ENCODE data around the gene NRN1L.

NRN1L gene

DNA sequence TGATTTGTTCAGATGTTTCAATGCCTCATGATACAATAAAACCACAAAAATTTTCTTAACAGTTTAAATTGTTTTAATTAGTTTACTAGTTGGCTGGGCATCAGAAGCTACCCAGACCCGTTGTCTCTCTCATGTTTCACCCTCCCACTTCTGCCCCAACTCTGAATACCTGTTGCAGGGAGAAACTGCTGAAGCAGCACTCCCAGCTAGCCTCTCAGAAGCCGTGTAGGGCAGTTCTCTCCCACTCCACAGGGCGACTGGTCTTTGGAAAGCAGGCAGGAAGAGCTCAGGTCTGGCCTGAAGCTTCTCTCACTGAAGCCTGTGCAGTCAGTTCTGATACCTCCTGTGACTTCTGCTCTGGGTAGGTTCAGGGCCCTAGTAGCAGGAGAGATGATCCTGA lies 13.4 kb upstream of the NRN1L start:
- TF ChIP-seq GATA1 (IDR thresholded peaks at IDR 0.05; ENCODE audit: low read depth, low read length) = no peak
- no peak for TF ChIP-seq POLR2A (IDR thresholded peaks at IDR 0.05; ENCODE audit: low read length)
- no peak for DNase-seq

DNA sequence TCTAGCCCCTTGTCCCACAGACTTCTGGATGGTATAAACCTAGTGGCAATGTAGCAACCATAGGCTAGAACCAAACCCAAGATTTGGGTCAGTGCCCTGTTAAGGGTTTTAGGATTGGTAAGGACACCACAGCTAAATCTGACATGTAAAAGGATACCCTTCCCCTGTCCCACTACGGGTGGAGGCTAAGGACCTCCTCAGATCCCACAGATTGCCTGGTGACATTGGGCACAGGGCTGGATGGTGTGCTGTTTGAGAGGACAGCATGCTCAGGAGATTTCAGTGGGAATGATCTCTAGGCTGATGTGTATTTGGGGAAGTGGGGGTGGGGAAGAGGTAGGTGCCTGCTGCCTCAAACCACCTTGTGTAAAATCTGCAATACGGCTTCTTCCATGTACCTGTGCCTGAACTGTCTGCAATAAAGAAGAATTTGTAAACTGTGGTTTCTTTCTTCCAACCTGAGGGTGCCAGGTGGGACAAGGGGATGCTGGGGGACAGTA lies 12.5 kb upstream of the NRN1L start:
- TF ChIP-seq POLR2A (IDR thresholded peaks at IDR 0.05; ENCODE audit: low read length) (no peak), GATA1 (IDR thresholded peaks at IDR 0.05; ENCODE audit: low read depth, low read length) (no peak)
- DNase-seq = no peak

DNA sequence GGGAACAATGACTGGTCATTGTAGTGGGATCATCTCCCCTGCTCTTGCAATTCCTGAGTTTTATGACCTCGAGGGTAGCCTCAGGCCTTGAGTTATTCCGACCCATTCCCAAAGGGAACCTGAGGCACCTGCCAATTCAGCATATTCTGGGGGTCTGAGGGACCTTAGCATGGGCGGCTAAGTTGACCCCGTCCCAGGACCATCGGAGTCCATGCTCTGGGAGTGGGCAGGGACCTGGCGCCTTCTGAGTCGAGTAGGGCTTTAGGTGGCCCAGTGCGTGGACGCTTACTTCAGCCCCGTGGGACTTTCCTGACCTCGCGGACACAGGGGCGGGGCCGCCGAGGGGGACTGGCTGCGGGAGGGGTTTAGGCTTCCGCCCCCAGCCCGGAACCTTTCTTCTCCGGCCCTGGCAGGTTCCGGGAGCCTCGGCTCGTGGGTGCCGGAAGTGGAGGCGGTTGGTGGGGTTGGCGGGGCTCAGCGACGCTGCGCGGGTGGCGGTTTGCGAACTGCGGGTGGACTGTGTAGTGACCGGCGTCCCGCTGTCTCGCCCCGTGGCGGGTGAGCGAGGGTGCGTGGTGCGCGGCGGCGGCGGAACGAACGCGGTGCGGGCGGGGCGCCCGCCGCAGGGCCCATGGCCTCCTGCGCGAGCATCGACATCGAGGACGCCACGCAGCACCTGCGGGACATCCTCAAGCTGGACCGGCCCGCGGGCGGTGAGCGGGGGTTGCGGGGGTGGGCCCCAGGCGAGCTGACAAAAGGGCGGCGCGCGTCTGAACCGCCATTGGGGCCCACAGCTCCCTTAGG lies 11.9 kb upstream of the NRN1L start, which contains the start of gene EDC4:
Gene EDC4, plus strand, starts transcription at position 422 of the 804 bp plus-strand sequence. Its CDS starts 210 bp downstream, at position 632.
- peak; percentile 87 to 89 for DNase-seq
- TF ChIP-seq GATA1 (IDR thresholded peaks at IDR 0.05; ENCODE audit: low read depth, low read length) (no peak), POLR2A (IDR thresholded peaks at IDR 0.05; ENCODE audit: low read length) (peak; percentile 62)

DNA sequence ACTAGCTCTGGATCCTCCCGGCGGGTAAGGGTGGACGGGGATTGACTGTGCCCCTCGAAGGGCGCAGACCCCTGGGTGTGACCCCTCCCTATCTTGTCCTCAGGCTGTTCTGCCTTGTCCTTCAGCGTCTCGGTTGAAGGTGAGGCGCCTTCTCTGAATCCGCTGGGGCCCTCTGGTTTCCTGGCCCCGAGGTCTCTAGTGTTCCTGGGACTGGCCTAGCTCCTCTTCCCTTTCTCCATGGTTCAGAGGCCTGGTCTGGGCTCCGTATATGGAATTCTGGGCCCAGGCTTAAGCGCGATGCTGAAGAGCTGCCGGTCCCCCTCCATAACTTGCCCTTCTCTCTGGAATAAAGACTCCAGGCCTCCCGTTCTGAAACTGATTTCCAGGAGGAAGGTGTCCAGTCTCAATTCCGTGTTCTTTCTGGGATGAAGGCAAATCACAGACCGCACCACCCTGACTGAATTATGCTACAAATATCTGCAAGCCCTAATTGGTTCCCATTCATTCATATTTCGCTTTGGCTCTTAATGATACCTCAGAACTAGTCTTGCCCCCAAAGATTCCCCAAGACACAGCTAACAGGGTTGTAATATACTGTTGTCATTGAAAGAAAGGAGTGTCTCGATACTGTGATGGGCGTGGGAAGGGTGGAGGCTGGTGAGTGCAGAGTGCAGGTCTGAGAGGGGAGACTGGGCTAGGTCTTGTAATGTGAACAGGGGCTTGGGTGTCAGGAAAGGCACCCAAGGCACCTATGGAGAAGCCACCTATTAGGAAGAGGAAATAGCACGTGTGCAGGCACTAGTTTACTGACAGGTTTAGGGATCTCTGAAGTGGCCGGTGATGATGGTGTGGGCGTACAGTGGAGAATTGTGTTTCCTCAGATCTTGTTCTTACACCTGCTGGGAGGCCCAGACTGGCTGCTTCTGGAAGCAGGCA lies 11.0 kb upstream of the NRN1L start:
- peak; percentile 36 to 43 for DNase-seq
- TF ChIP-seq GATA1 (IDR thresholded peaks at IDR 0.05; ENCODE audit: low read depth, low read length) (no peak), POLR2A (IDR thresholded peaks at IDR 0.05; ENCODE audit: low read length) (no peak)

DNA sequence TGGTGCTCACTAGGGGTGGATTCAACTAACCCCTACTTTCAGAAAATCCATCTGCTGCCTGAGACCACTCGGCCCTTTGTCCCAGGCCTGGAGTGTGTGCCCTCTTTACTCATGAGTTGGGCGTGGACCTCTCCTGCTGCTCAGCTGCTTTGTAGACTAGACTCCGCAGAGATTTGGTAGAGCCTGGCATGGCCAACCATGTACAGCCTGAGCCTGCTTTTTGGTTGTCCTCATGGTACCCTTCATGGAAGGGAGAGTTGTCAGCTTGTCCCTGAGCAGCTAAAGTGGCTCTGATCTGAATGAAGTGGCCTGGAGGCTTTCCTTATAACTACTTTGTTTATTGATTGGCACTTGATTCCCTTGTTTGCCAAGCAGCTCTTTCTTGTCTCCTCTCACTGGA lies 10.3 kb upstream of the NRN1L start:
- TF ChIP-seq POLR2A (IDR thresholded peaks at IDR 0.05; ENCODE audit: low read length) (no peak), GATA1 (IDR thresholded peaks at IDR 0.05; ENCODE audit: low read depth, low read length) (no peak)
- no peak for DNase-seq

DNA sequence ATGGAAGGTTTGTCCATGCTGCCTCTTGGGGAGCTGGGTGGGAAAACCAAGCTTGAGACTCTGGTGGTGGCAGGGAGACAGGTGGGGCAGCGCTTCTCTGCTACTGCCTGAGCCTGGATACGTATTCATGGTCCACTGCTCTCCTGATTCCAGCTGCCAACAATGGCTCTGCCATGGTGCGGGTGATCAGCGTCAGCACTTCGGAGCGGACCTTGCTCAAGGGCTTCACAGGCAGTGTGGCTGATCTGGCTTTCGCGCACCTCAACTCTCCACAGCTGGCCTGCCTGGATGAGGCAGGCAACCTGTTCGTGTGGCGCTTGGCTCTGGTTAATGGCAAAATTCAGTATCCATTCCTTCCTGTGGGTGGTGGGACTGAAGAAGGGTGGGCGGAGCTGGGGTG lies 7.6 kb upstream of the NRN1L start:
- TF ChIP-seq GATA1 (IDR thresholded peaks at IDR 0.05; ENCODE audit: low read depth, low read length) (no peak), POLR2A (IDR thresholded peaks at IDR 0.05; ENCODE audit: low read length) (no peak)
- no peak for DNase-seq

DNA sequence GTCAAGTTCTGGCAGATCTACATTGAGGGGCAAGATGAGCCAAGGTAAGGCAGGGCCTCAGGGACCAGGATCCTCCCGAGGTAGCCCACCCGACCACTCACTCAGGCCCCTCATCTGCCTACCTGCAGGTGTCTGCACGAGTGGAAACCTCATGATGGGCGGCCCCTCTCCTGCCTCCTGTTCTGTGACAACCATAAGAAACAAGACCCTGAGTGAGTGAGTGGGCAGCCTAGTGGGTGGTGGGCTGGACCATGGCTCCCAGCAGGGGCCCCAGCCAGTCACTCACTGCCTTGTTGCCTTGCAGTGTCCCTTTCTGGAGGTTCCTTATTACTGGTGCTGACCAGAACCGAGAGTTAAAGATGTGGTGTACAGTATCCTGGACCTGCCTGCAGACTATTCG lies 6.5 kb upstream of the NRN1L start:
- DNase-seq = no peak
- no peak for TF ChIP-seq GATA1 (IDR thresholded peaks at IDR 0.05; ENCODE audit: low read depth, low read length)
- TF ChIP-seq POLR2A (IDR thresholded peaks at IDR 0.05; ENCODE audit: low read length) = no peak

DNA sequence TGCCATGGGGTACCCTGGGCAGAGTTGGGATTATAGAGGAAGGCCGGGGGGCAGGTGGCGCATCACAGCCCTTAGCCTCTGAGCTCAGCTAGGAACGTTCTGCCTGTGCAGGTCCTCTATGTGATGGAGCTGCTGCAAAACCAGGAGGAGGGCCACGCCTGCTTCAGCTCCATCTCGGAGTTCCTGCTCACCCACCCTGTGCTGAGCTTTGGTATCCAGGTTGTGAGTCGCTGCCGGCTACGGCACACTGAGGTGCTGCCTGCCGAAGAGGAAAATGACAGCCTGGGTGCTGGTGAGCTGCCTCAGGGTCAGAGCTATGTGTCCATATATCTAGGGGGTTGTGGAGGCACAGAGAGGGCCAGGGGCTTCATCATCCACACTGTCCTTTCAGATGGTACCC lies 5.8 kb upstream of the NRN1L start:
- no peak for DNase-seq
- no peak for TF ChIP-seq POLR2A (IDR thresholded peaks at IDR 0.05; ENCODE audit: low read length)
- no peak for TF ChIP-seq GATA1 (IDR thresholded peaks at IDR 0.05; ENCODE audit: low read depth, low read length)

DNA sequence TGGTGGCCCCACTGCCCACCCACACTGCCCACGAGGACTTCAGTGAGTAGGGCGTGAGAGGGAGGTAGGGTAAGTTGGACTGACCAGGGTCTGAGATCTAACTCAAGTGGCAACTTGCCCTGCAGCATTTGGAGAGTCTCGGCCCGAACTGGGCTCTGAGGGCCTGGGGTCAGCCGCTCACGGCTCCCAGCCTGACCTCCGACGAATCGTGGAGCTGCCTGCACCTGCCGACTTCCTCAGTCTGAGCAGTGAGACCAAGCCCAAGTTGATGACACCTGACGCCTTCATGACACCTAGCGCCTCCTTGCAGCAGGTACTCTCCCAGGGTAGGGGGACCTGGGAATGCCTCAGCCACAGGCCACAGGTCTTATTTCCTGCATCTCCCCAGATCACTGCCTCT lies 5.2 kb upstream of the NRN1L start:
- no peak for DNase-seq
- TF ChIP-seq GATA1 (IDR thresholded peaks at IDR 0.05; ENCODE audit: low read depth, low read length) (no peak), POLR2A (IDR thresholded peaks at IDR 0.05; ENCODE audit: low read length) (no peak)

DNA sequence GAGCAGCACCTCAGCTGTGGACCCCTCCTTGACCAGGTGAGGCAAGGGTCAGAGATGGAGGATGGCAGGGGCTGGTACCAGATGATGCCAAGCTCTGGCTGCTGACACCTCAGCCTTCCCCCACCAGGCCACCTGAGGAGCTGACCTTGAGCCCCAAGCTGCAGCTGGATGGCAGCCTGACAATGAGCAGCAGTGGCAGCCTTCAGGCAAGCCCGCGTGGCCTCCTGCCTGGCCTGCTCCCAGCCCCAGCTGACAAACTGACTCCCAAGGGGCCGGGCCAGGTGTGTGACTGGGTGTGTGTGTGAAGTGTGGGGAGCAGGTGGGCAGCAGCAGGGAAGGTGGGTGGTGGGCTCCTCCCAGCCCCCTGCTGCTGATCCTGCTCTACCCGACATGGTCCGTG lies 4.7 kb upstream of the NRN1L start:
- TF ChIP-seq GATA1 (IDR thresholded peaks at IDR 0.05; ENCODE audit: low read depth, low read length) = no peak
- TF ChIP-seq POLR2A (IDR thresholded peaks at IDR 0.05; ENCODE audit: low read length) = no peak
- no peak for DNase-seq

DNA sequence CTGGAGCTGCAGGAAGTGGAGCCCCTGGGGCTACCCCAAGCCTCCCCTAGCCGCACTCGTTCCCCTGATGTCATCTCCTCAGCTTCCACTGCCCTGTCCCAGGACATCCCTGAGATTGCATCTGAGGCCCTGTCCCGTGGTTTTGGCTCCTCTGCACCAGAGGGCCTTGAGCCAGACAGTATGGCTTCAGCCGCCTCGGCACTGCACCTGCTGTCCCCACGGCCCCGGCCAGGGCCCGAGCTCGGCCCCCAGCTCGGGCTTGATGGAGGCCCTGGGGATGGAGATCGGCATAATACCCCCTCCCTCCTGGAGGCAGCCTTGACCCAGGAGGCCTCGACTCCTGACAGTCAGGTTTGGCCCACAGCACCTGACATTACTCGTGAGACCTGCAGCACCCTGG lies 4.1 kb upstream of the NRN1L start:
- DNase-seq = no peak

DNA sequence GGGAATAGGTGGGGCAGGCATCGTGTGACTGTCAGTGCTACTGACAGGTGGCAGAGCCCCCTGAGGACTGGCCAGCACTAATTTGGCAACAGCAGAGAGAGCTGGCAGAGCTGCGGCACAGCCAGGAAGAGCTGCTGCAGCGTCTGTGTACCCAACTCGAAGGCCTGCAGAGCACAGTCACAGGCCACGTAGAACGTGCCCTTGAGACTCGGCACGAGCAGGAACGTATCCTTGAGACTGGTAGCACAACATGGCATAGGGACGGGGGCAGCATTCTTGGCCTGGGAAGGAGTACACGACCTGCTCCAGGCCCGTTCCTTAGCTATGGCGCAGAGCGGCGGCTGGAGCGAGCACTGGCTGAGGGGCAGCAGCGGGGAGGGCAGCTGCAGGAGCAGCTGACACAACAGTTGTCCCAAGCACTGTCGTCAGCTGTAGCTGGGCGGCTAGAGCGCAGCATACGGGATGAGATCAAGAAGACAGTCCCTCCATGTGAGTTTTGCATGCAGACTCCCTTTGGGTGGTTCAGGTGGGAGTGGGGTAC lies 3.0 kb upstream of the NRN1L start:
- no peak for TF ChIP-seq GATA1 (IDR thresholded peaks at IDR 0.05; ENCODE audit: low read depth, low read length)
- no peak for TF ChIP-seq POLR2A (IDR thresholded peaks at IDR 0.05; ENCODE audit: low read length)
- no peak for DNase-seq

More for the DNA sequence above, 4.1 kb upstream of the NRN1L start:
- TF ChIP-seq POLR2A (IDR thresholded peaks at IDR 0.05; ENCODE audit: low read length) (no peak), GATA1 (IDR thresholded peaks at IDR 0.05; ENCODE audit: low read depth, low read length) (no peak)

DNA sequence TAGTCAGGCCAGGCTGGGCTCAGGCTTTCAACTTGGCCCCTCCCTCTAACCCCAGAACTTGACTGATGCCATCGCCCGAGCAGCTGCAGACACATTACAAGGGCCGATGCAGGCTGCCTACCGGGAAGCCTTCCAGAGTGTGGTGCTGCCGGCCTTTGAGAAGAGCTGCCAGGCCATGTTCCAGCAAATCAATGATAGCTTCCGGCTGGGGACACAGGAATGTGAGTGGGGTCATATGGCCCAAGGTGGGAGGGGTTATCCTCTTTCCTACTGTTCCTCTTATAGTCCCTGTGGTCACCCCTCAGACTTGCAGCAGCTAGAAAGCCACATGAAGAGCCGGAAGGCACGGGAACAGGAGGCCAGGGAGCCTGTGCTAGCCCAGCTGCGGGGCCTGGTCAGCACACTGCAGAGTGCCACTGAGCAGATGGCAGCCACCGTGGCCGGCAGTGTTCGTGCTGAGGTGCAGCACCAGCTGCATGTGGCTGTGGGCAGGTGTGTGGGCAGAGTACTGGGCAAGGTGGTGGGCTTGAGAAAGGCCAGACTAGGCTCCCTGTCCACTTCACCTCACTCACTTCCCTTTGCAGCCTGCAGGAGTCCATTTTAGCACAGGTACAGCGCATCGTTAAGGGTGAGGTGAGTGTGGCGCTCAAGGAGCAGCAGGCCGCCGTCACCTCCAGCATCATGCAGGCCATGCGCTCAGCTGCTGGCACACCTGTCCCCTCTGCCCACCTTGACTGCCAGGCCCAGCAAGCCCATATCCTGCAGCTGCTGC lies 2.1 kb upstream of the NRN1L start:
- no peak for DNase-seq

More for the DNA sequence above, 2.1 kb upstream of the NRN1L start:
- TF ChIP-seq POLR2A (IDR thresholded peaks at IDR 0.05; ENCODE audit: low read length) = no peak
- TF ChIP-seq GATA1 (IDR thresholded peaks at IDR 0.05; ENCODE audit: low read depth, low read length) = no peak
